GM19372 (cell line): ENCODE results near the gene FAR1.
A peak's percentile ranks its signal among the peaks of the same experiment; 100 is the strongest.

Source experiments
- ATAC-seq: cut with Tn5 transposase; IDR thresholded peaks from one replicate; pipeline ENCODE4 v1.9.1; 2021; ENCODE audit warnings: mild to moderate bottlenecking, low read depth, moderate library complexity; ENCODE audit not compliant: unreplicated experiment

Gene FAR1

GRCh38 chr11:13669544-13670488, 1.3 kb downstream of the FAR1 start:
- ATAC-seq = no peak

GRCh38 chr11:13672576-13673210, 4.2 kb downstream of the FAR1 start:
- ATAC-seq = no peak

GRCh38 chr11:13674799-13675509, 6.5 kb downstream of the FAR1 start:
- no peak for ATAC-seq

- ATAC-seq = no peak
Observed at GRCh38 chr11:13676576-13676975, 8.1 kb downstream of the FAR1 start.

- ATAC-seq = no peak
Observed at GRCh38 chr11:13679768-13680167, 11.3 kb downstream of the FAR1 start.

- peak; percentile 79 for ATAC-seq
Observed at GRCh38 chr11:13680501-13681264, 12.2 kb downstream of the FAR1 start.

GRCh38 chr11:13681446-13681845, 13.0 kb downstream of the FAR1 start:
- ATAC-seq = no peak

- ATAC-seq = no peak
Observed at GRCh38 chr11:13682212-13682611, 13.7 kb downstream of the FAR1 start.

- ATAC-seq = no peak
Observed at GRCh38 chr11:13685461-13686108, 17.1 kb downstream of the FAR1 start.

GRCh38 chr11:13686776-13687175, 18.3 kb downstream of the FAR1 start:
- ATAC-seq = no peak

GRCh38 chr11:13687271-13687670, 18.8 kb downstream of the FAR1 start:
- no peak for ATAC-seq

- ATAC-seq = no peak
Observed at GRCh38 chr11:13691286-13691899, 22.9 kb downstream of the FAR1 start.

- no peak for ATAC-seq
Observed at GRCh38 chr11:13692172-13692571, 23.7 kb downstream of the FAR1 start.

- ATAC-seq = no peak
Observed at GRCh38 chr11:13694115-13694514, 25.6 kb downstream of the FAR1 start.

GRCh38 chr11:13695886-13696285, 27.4 kb downstream of the FAR1 start:
- ATAC-seq = no peak

- no peak for ATAC-seq
Observed at GRCh38 chr11:13697710-13698109, 29.2 kb downstream of the FAR1 start.

- no peak for ATAC-seq
Observed at GRCh38 chr11:13698132-13698531, 29.7 kb downstream of the FAR1 start.

- ATAC-seq = no peak
Observed at GRCh38 chr11:13699041-13699440, 30.6 kb downstream of the FAR1 start.

GRCh38 chr11:13699870-13700269, 31.4 kb downstream of the FAR1 start:
- no peak for ATAC-seq

GRCh38 chr11:13701506-13701905, 33.0 kb downstream of the FAR1 start:
- ATAC-seq = no peak
